Type B pancreatic cell (in vitro differentiated cells): ENCODE results near the gene NDUFA7. TPM values are rescaled to one million over a fixed set of nuclear protein-coding genes. Genes with fewer than 3 reads are reported as not detected.
A peak's percentile ranks its signal among the peaks of the same experiment; 100 is the strongest.

ENCODE experiments used
- DNase-seq: peaks from one replicate; pipeline ENCODE4 v3.0.0; 2021; ENCODE audit warnings: mixed read lengths; ENCODE audit not compliant: unreplicated experiment; ENCODE audit errors: extremely low spot score
- H3K27ac Mint-ChIP-seq: 2 replicates; pipeline ENCODE4 v1.8.0; 2021; ENCODE audit warnings: mild to moderate bottlenecking, mixed read lengths
- H3K27me3 Mint-ChIP-seq: 2 replicates; pipeline ENCODE4 v1.8.0; 2021; ENCODE audit warnings: mixed read lengths
- H3K36me3 Mint-ChIP-seq: 2 replicates; pipeline ENCODE4 v1.8.0; 2021; ENCODE audit warnings: mixed read lengths
- H3K4me1 Mint-ChIP-seq: one replicate; pipeline ENCODE4 v1.8.0; 2021; ENCODE audit warnings: mixed read lengths; ENCODE audit not compliant: unreplicated experiment
- H3K4me3 Mint-ChIP-seq: 2 replicates; pipeline ENCODE4 v1.8.0; 2021; ENCODE audit warnings: mild to moderate bottlenecking, mixed read lengths
- H3K9me3 Mint-ChIP-seq: 2 replicates; pipeline ENCODE4 v1.8.0; 2021; ENCODE audit warnings: mixed read lengths
- CTCF ChIP-seq: fragments of 200-600 bp; sonication (generic); conservative IDR thresholded peaks from 2 replicates; pipeline ENCODE4 v1.5.0; 2021; ENCODE audit warnings: antibody characterized with exemption, mild to moderate bottlenecking
- long read RNA-seq: library from polyadenylated mRNA; unstranded; transcript quantifications from one replicate; pipeline ENCODE4 v2.0.0, GENCODE V29; 2020
- total RNA-seq: library from RNA; stranded (reverse); gene quantifications from 2 replicates; pipeline ENCODE4 v1.2.1, GENCODE V29; 2021; ENCODE audit warnings: low replicate concordance

Gene NDUFA7
- 46.8 and 52.5 TPM in 2 replicates for total RNA-seq
- long read RNA-seq, transcript NDUFA7-201 (4 exons, 601 nt): major isoform, 20 of 23 reads
- long read RNA-seq, partial matches to known transcripts: 3 of 23 reads
- long read RNA-seq, other reads (novel, unspliced or antisense): 0 of 23 reads

DNA sequence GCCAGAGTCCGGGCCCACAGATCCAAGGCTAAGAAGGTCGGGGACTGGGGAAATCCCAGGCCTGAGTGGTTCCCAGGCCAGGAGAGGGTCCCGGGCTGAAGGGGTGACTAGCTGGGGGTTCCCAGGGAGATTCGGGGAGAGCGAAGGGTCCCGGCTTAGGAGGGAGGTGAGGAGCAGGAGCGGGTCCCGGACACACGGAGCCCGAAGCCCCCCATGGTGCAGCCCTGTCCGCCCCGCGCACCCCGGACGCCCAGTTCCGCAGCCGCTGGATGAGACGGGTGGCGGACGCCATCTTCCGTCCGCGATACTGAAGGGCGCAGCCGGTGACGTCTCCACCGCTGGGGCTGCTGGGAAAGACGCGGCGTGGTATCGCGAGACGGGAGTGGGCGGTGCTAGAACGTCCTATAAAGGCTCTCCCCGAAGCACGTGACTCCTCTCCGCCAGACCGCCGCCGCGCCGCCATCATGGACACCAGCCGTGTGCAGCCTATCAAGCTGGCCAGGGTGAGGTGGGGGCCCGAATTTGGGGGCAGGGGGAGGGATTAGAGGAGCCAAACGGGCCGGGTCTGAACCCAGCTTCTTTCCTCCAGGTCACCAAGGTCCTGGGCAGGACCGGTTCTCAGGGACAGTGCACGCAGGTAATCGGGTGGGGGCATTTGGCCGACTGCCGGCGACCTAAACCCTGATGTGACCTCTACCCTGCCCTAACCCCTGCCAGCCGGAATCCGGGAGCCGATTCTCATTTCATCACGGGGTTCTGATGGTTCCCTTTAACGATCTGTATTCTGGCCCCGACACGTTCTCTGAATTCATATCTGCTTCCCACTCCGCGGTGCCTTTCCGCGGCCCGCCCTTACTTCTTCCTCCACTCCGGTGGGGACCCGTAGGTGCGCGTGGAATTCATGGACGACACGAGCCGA is at the start of gene NDUFA7, which contains the start of gene RPS28:
Gene NDUFA7 (minus strand): TSS at position 309 of the 919 bp plus-strand sequence. CDS start 17 bp downstream, at position 292.
Gene RPS28 (plus strand): TSS at position 430 of the 919 bp plus-strand sequence. CDS start 35 bp downstream, at position 465.
- H3K27me3 Mint-ChIP-seq: no peaks in the 10 kb centered on the region
- H3K27ac Mint-ChIP-seq: peak within 1 kb of the TSS; percentile 99
- DNase-seq: peak; percentile 98
- H3K4me1 Mint-ChIP-seq: peaks cover 9% of the 10 kb centered on the region
- H3K4me3 Mint-ChIP-seq: peak within 1 kb of the TSS; percentile 99
- H3K9me3 Mint-ChIP-seq: no peaks in the 10 kb centered on the region
- no peak for TF ChIP-seq CTCF
- H3K36me3 Mint-ChIP-seq: no peaks in the 10 kb centered on the region

GRCh38 chr19:8370176-8371010 is 49.2 kb upstream of the NDUFA7 start:
- DNase-seq: no peak
- Mint-ChIP-seq H3K27ac (no peak overlapping the region), H3K27me3 (peaks cover 19% of the 10 kb centered on the region), H3K9me3 (no peaks in the 10 kb centered on the region), H3K4me1 (peaks cover 19% of the 10 kb centered on the region), H3K4me3 (no peak overlapping the region), H3K36me3 (no peaks in the 10 kb centered on the region)
- TF ChIP-seq CTCF: no peak

DNA sequence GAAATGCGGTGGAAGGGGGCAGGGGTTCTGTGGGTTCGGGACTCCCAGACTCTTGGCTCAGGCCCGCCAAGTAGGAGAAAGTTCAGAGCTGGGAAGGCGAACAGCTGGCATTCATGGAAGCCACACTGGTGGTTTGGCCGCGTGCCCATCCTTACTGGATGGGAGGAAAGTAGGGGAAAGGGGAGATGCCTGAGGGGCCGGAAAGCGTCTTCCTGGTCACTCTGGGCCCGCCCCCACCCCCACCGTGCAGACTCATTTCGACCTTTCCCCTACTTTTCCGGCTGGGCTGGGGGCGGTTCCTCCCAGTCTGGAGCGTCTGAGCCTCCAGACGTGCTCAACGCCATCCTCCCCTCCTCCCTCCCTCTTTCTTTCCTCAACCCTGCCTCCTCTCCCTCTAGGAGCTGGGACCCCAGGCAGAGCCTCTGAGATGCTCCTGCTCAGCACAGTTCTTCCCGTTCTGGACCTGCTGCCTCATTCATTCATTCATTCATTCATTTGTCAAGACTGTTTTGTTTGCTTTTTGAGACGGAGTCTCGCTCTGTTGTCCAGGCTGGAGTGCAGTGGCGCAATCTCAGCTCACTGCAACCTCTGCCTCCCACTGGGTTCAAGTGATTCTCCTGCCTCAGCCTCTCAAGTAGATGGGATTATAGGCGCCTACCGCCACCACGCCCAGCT is 46.3 kb upstream of the NDUFA7 start:
- Mint-ChIP-seq H3K9me3 (no peaks in the 10 kb centered on the region), H3K27ac (peak overlapping the region; percentile 79), H3K4me3 (peak overlapping the region; percentile 75)

GRCh38 chr19:8366961-8367326 is 45.8 kb upstream of the NDUFA7 start:
- Mint-ChIP-seq H3K9me3 (no peaks in the 10 kb centered on the region), H3K27me3 (peaks cover 38% of the 10 kb centered on the region), H3K4me3 (peak overlapping the region; percentile 75), H3K36me3 (no peaks in the 10 kb centered on the region), H3K4me1 (peaks cover 28% of the 10 kb centered on the region), H3K27ac (peak overlapping the region; percentile 79)
- no peak for TF ChIP-seq CTCF
- DNase-seq: no peak

More for the DNA sequence above, 46.3 kb upstream of the NDUFA7 start:
- H3K4me1 Mint-ChIP-seq: peaks cover 26% of the 10 kb centered on the region
- peaks cover 32% of the 10 kb centered on the region for H3K27me3 Mint-ChIP-seq
- no peak for TF ChIP-seq CTCF
- DNase-seq: peak; percentile 82
- H3K36me3 Mint-ChIP-seq: no peaks in the 10 kb centered on the region

DNA sequence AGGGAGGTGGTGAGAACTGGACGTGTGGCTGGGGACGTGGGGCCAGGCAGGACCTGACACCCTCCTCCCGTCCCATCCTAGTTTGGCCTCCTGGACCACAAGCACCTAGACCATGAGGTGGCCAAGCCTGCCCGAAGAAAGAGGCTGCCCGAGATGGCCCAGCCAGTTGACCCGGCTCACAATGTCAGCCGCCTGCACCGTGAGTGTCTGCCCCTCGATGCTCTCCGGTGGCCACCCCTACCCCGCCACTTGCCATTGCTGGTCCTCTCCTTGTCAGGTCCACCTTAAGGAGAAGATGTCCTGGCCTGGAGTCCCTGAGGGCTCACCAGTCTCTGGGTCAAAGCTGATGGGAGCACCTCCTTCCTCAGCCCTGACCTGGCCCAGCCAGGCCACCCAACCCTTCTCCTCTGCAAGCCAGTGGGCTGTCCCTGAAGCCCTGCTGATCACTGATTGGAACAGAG is 45.0 kb upstream of the NDUFA7 start:
- H3K4me1 Mint-ChIP-seq: peaks cover 33% of the 10 kb centered on the region

More for the DNA sequence above, 45.0 kb upstream of the NDUFA7 start:
- H3K4me3 Mint-ChIP-seq: no peak overlapping the region
- no peaks in the 10 kb centered on the region for H3K36me3 Mint-ChIP-seq
- H3K27ac Mint-ChIP-seq: no peak overlapping the region
- no peak for DNase-seq
- H3K9me3 Mint-ChIP-seq: no peaks in the 10 kb centered on the region
- peaks cover 42% of the 10 kb centered on the region for H3K27me3 Mint-ChIP-seq
- TF ChIP-seq CTCF: no peak
